GM21381 (cell line): ENCODE data around the gene C5AR2.
"Not testable (repeated sequence)": the region's sequence is repeated elsewhere in the genome, so short reads cannot be mapped to it uniquely, and the experiment has no call there.

Experiments
- ATAC-seq: cut with Tn5 transposase; IDR thresholded peaks from one replicate; pipeline ENCODE4 v1.9.1; 2021; ENCODE audit warnings: mild to moderate bottlenecking, moderate library complexity; ENCODE audit not compliant: unreplicated experiment

The C5AR2 gene

GRCh38 chr19:47384533-47384932 lies 52.6 kb downstream of the C5AR2 start:
- not testable (repeated sequence) for ATAC-seq

GRCh38 chr19:47386582-47386981 lies 54.6 kb downstream of the C5AR2 start:
- not testable (repeated sequence) for ATAC-seq

GRCh38 chr19:47387623-47388022 lies 55.6 kb downstream of the C5AR2 start:
- ATAC-seq: not testable (repeated sequence)

- not testable (repeated sequence) for ATAC-seq
Observed at GRCh38 chr19:47388721-47389120, 56.7 kb downstream of the C5AR2 start.

GRCh38 chr19:47389150-47389556 lies 57.2 kb downstream of the C5AR2 start:
- no peak for ATAC-seq

GRCh38 chr19:47390533-47391488 lies 58.8 kb downstream of the C5AR2 start:
- no peak for ATAC-seq

- no peak for ATAC-seq
Observed at GRCh38 chr19:47391510-47392223, 59.7 kb downstream of the C5AR2 start.
